NCI-H128 (cell line): ENCODE results near the gene STIMATE.

Experiments
- DNase-seq: peaks from one replicate; lab custom pipeline; 2025; ENCODE audit not compliant: unreplicated experiment; lab: John Stamatoyannopoulos, UW

Gene STIMATE

GRCh38 chr3:52843108-52843865, 54.1 kb downstream of the STIMATE start:
- DNase-seq = no peak

- no peak for DNase-seq
These were observed 54.9 kb downstream of the STIMATE start for GRCh38 chr3:52842424-52842823.

- no peak for DNase-seq
These were observed 55.4 kb downstream of the STIMATE start for GRCh38 chr3:52841981-52842340.

GRCh38 chr3:52841211-52841980, 56.0 kb downstream of the STIMATE start:
- DNase-seq = no peak

GRCh38 chr3:52839892-52840545, 57.3 kb downstream of the STIMATE start:
- no peak for DNase-seq

- no peak for DNase-seq
These were observed 58.1 kb downstream of the STIMATE start for GRCh38 chr3:52839268-52839575.

- no peak for DNase-seq
These were observed 58.6 kb downstream of the STIMATE start for GRCh38 chr3:52838561-52839267.

GRCh38 chr3:52836986-52837385, 60.4 kb downstream of the STIMATE start:
- DNase-seq = no peak

GRCh38 chr3:52836471-52836845, 60.9 kb downstream of the STIMATE start:
- DNase-seq = no peak

- no peak for DNase-seq
These were observed 61.4 kb downstream of the STIMATE start for GRCh38 chr3:52835766-52836470.

- no peak for DNase-seq
These were observed 62.4 kb downstream of the STIMATE start, which contains the start of gene MUSTN1 for GRCh38 chr3:52834871-52835501. MUSTN1 (minus strand) TSS chr3:52835019; CDS start chr3:52834948, 71 bp downstream.

GRCh38 chr3:52833202-52833601, 64.1 kb downstream of the STIMATE start:
- DNase-seq = no peak

- DNase-seq = no peak
These were observed 65.6 kb downstream of the STIMATE start for GRCh38 chr3:52831500-52832301.

- DNase-seq = no peak
These were observed 66.7 kb downstream of the STIMATE start, which contains the start of gene ITIH4 for GRCh38 chr3:52830535-52831258. ITIH4 (minus strand) TSS chr3:52830672; CDS start chr3:52830642, 30 bp downstream.

- DNase-seq = no peak
These were observed 67.4 kb downstream of the STIMATE start for GRCh38 chr3:52829906-52830463.

- no peak for DNase-seq
These were observed 67.9 kb downstream of the STIMATE start for GRCh38 chr3:52829482-52829881.

- DNase-seq = no peak
These were observed 69.4 kb downstream of the STIMATE start for GRCh38 chr3:52827866-52828376.

GRCh38 chr3:52827441-52827840, 69.9 kb downstream of the STIMATE start:
- DNase-seq = no peak
